GM10266 (cell line): ENCODE measurements around the gene CWF19L1.
"Not testable (repeated sequence)": the region's sequence is repeated elsewhere in the genome, so short reads cannot be mapped to it uniquely, and the experiment has no call there.

Source experiments
- DNase-seq: peaks from one replicate; pipeline ENCODE4 v3.0.0; 2012; ENCODE audit errors: extremely low spot score
- CTCF ChIP-seq: IDR thresholded peaks from 2 replicates; pipeline ENCODE4 v1.5.1; 2012; ENCODE audit warnings: mild to moderate bottlenecking, low read depth; ENCODE audit not compliant: control insufficient read depth, insufficient read depth; ENCODE audit errors: missing control alignments

CWF19L1 gene

GRCh38 chr10:100297242-100297641 lies 29.8 kb upstream of the CWF19L1 start:
- TF ChIP-seq CTCF = no peak
- DNase-seq = no peak

- TF ChIP-seq CTCF = no peak
- no peak for DNase-seq
Measured at GRCh38 chr10:100293066-100293465, 25.6 kb upstream of the CWF19L1 start.

- not testable (repeated sequence) for DNase-seq
Measured at GRCh38 chr10:100292300-100292699, 24.9 kb upstream of the CWF19L1 start.

GRCh38 chr10:100291356-100291755 lies 23.9 kb upstream of the CWF19L1 start:
- TF ChIP-seq CTCF = no peak
- no peak for DNase-seq

GRCh38 chr10:100289641-100290040 lies 22.2 kb upstream of the CWF19L1 start:
- TF ChIP-seq CTCF = no peak
- DNase-seq = no peak

- DNase-seq = no peak
Measured at GRCh38 chr10:100288196-100288595, 20.8 kb upstream of the CWF19L1 start.

GRCh38 chr10:100287756-100288155 lies 20.3 kb upstream of the CWF19L1 start:
- no peak for TF ChIP-seq CTCF
- no peak for DNase-seq

More at GRCh38 chr10:100288196-100288595, 20.8 kb upstream of the CWF19L1 start:
- TF ChIP-seq CTCF = no peak

GRCh38 chr10:100286051-100287033 lies 18.9 kb upstream of the CWF19L1 start, which contains the start of gene BLOC1S2:
Gene BLOC1S2 (minus strand): TSS chr10:100286680. CDS start chr10:100286659, 21 bp downstream.
- no peak for TF ChIP-seq CTCF
- peak; percentile 96 for DNase-seq

GRCh38 chr10:100285326-100285725 lies 17.9 kb upstream of the CWF19L1 start:
- not testable (repeated sequence) for DNase-seq
